NCI-H146 treated with DMSO at 0.1 percent for 48 hours (cell line): ENCODE results near the gene MT3.
"Not testable (repeated sequence)": the region's sequence is repeated elsewhere in the genome, so short reads cannot be mapped to it uniquely, and the experiment has no call there.

Experiments
- DNase-seq: peaks from one replicate; lab custom pipeline; 2025; ENCODE audit not compliant: unreplicated experiment; lab: John Stamatoyannopoulos, UW

The MT3 gene

GRCh38 chr16:56577300-56577625, 12.1 kb upstream of the MT3 start:
- no peak for DNase-seq

GRCh38 chr16:56580391-56581048, 8.8 kb upstream of the MT3 start:
- DNase-seq = no peak

GRCh38 chr16:56582911-56583310, 6.4 kb upstream of the MT3 start:
- not testable (repeated sequence) for DNase-seq

- DNase-seq = no peak
These were observed 5.8 kb upstream of the MT3 start for GRCh38 chr16:56583351-56584168.

GRCh38 chr16:56584276-56584675, 5.1 kb upstream of the MT3 start:
- DNase-seq = no peak

- no peak for DNase-seq
These were observed 567 bp upstream of the MT3 start for GRCh38 chr16:56588781-56589140.

- DNase-seq = no peak
These were observed 2.2 kb downstream of the MT3 start for GRCh38 chr16:56591377-56592060.

GRCh38 chr16:56593573-56594291, 4.4 kb downstream of the MT3 start:
- DNase-seq = no peak

- no peak for DNase-seq
These were observed 4.9 kb downstream of the MT3 start for GRCh38 chr16:56594292-56594619.

GRCh38 chr16:56600398-56600999, 11.2 kb downstream of the MT3 start:
- DNase-seq = peak; percentile 17

GRCh38 chr16:56601325-56601724, 12.0 kb downstream of the MT3 start:
- peak; percentile 7 for DNase-seq

GRCh38 chr16:56603589-56603988, 14.3 kb downstream of the MT3 start:
- peak; percentile 7 for DNase-seq

- no peak for DNase-seq
These were observed 15.6 kb downstream of the MT3 start for GRCh38 chr16:56604966-56605365.

GRCh38 chr16:56605475-56605874, 16.1 kb downstream of the MT3 start:
- no peak for DNase-seq

GRCh38 chr16:56606071-56606475, 16.7 kb downstream of the MT3 start:
- DNase-seq = no peak

- DNase-seq = no peak
These were observed 17.3 kb downstream of the MT3 start for GRCh38 chr16:56606476-56607108.

- no peak for DNase-seq
These were observed 17.8 kb downstream of the MT3 start for GRCh38 chr16:56607109-56607618.

GRCh38 chr16:56607675-56608042, 18.3 kb downstream of the MT3 start:
- no peak for DNase-seq

GRCh38 chr16:56608043-56608875, 18.9 kb downstream of the MT3 start, which contains the start of gene MT2A:
TSS of gene MT2A (plus strand) at chr16:56608584. CDS start at chr16:56608656, 72 bp downstream.
- DNase-seq = peak; percentile 83
